ENCODE results near the gene DOC2B.
"Not testable (repeated sequence)": the region's sequence is repeated elsewhere in the genome, so short reads cannot be mapped to it uniquely, and the experiment has no call there.

DOC2B gene

GRCh38 chr17:210402-210801 lies 29.0 kb upstream of the DOC2B start:
- no peak for DNase-seq

DNA sequence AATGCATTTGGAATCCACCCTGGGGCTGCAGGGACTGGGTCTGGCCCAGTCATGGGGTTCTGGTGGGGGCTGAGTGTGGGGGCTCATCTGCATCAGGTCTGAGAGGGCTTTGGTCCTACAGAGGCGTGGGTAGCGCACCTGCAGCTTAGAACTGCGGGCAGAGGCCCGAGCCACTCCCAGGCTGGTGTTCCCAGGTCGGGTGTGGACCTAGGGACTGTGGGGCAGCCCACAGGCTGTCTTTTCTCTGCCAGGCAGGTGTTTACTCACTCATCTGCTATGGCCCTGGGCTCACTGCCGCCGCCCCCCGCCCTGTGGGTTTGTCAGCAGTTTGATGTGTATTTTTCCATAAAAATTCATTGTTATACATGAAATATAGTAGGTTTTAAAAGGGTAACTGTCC lies 27.0 kb upstream of the DOC2B start:
- DNase-seq, result no peak

- no peak for DNase-seq
These were observed 26.3 kb upstream of the DOC2B start for GRCh38 chr17:207775-208174.

- no peak for DNase-seq
These were observed 25.6 kb upstream of the DOC2B start for GRCh38 chr17:206941-207560.

DNA sequence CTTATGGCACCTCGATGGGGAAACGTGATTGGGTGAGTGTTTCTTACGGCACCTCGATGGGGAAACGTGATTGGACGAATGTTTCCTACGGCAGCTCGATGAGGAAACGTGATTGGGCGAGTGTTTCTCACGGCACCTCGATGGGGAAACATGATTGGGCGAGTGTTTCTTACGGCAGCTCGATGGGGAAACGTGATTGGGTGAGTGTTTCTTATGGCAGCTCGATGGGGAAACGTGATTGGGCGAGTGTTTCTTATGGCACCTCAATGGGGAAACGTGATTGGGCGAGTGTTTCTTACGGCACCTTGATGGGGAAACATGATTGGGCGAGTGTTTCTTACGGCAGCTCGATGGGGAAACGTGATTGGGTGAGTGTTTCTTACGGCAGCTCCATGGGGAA lies 25.0 kb upstream of the DOC2B start:
- DNase-seq, result not testable (repeated sequence)

DNA sequence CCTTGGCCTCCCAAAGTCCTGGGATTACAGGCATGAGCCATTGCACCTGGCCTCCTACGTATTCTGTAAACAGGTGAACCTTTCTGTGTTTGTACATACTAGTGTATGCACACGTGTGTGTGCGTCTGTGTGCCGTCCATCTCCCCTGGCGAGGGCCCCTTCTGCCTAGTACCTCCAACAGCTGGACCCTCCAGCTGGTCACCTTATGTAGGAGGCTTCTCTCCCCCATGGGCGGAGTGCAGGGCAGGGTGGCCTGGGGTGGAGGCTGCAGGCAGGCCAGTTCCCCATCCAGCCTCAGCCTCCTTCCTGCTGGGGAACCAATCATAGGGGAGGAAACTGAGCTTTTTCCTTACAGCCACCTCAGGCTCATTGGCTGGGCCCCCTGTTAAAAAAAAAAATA lies 24.4 kb upstream of the DOC2B start:
- no peak for DNase-seq

DNA sequence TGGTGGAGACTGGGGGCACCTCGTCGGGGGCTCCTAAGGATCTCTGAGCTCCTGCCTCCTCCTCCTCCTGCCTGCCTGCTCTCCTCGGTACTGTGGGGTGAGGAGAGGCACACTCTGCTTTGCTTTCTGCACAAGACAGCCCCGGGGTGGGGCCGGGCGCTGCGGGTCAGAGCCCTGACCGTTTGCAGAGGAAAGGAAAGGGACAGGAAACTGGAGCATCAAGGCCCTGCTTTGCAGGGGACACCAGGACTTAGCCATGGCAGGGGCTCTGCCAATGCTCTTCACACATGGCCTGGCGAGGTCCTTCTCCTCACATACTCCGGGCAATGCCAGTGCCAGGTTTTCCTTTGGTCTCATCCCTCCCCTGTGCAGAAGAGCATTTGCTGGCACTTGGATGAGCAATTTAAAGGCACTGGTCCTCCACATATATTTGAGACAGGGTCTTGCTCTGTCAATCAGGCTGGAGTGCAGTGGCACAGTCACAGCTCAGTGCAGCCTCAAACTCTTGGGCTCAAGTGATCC lies 23.8 kb upstream of the DOC2B start:
- no peak for DNase-seq

GRCh38 chr17:204427-205147 lies 23.1 kb upstream of the DOC2B start:
- DNase-seq, result no peak

DNA sequence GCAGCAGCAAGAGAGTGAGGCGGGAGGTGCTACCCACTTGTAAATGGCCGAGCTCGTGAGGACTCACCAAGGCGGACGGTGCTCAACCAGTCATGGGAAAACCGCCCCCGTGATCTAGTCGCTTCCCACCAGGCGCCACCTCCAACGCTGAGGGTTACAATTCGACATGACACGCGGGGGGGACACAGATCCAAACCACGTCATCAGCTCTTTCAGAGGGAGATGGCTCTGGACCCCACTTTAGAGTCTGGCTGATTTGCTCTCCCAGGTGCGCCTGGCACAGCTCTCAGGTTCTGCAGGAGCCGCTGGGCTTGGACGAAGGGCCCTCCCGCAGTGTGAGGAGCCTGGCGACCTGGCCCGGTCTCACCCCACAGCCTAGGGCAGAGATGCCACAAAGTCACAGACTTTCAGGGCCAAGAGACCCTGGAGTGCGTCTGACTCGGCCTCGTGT lies 21.1 kb upstream of the DOC2B start:
- no peak for DNase-seq

DNA sequence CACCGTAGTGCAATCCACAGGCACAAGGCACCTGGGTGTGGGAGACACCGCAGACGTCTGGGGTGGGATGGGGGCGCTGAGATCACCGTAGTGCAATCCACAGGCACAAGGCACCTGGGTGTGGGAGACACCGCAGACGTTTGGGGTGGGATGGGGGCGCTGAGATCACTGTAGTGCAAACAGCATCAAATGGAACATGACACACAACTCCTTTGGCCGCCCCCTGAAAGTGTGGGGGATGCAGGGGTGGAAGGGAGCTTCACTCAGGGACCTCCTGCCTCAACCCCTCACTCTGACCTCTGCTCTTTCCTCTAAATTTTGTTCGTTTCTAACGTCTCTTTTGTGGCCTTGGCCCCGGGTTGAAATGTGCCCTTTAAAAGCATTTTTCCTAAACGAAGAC lies 20.3 kb upstream of the DOC2B start:
- not testable (repeated sequence) for DNase-seq

DNA sequence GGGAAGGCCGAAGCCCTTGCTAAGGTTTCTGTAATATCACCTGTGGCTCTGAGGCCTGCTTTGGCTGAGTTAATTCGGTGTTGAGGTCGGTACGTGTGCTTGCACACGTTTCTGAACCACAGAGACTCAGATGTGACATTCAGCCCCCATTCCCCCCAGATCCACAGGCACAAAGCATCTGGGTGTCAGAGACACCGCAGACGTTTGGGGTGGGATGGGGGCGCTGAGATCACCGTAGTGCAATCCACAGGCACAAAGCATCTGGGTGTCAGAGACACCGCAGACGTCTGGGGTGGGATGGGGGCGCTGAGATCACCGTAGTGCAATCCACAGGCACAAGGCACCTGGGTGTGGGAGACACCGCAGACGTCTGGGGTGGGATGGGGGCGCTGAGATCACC lies 19.8 kb upstream of the DOC2B start:
- DNase-seq, result not testable (repeated sequence)

- no peak for DNase-seq
These were observed 19.1 kb upstream of the DOC2B start for GRCh38 chr17:200586-200985.

GRCh38 chr17:199806-200545 lies 18.5 kb upstream of the DOC2B start:
- DNase-seq, result no peak

- DNase-seq, result no peak
These were observed 17.7 kb upstream of the DOC2B start for GRCh38 chr17:199191-199604.

DNA sequence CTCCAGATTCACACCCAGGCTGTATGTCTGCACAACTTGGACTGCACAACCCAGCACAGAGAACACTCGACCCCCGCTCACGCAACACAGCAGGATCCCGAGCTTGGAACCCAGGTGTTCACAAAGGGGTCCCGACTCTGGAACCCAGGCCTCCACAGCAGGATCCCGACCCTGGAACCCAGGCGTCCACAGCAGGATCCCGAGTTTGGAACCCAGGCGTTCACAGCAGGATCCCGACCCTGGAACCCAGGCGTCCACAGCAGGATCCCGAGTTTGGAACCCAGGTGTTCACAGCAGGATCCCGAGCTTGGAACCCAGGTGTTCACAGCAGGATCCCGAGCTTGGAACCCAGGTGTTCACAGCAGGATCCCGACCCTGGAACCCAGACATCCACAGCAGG lies 16.8 kb upstream of the DOC2B start:
- not testable (repeated sequence) for DNase-seq

DNA sequence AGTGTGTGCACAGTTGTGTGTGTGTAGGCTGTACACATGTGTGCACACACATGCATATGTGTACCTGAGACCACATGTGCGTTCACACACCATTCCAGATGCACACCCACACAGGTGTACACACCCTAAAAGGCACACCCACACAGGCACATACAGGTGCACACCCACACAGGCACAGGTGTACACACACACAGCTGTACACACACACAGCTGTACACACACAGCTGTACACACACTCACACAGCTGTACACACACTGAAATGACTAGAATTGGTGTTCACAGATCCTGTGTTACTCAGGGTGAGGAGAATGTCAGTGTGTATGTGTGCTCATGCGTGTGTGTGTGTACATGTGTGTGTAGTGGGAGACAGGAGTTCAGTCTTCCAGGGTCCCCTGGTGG lies 15.9 kb upstream of the DOC2B start:
- no peak for DNase-seq

DNA sequence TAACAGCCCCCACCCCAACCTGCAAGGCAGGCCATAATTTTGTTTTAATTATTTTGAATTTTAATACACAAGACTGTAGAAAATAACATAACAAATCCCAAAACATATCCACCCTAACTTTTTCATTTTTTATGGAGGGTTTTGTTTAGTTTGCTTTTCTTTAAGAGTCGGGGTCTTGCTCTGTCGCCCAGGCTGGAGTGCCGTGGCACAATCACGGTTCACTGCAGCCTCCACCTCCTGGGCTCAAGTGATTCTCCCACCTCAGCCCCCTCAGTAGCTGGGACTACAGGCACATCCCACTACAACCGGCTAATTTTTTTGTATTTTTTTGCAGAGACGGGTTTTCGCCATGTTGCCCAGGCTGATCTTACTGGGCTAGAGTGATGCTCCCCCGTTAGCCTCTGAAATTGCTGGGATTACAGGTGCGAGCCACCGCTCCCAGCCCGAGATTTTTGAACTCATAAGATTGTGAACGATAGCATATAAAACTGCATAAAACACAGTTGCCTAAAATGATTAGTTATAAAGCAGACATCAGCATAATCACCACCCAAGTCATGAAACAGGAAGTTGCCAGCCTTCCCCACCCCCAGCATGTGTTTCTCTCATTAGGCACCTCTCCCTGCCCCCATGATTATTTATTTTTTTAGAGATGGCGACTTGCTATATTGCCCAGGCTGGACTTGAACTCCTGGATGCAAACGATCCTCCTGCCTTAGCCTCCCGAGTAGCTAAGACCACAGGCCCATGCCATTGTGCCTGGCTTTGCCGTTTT lies 13.6 kb upstream of the DOC2B start:
- no peak for DNase-seq

DNA sequence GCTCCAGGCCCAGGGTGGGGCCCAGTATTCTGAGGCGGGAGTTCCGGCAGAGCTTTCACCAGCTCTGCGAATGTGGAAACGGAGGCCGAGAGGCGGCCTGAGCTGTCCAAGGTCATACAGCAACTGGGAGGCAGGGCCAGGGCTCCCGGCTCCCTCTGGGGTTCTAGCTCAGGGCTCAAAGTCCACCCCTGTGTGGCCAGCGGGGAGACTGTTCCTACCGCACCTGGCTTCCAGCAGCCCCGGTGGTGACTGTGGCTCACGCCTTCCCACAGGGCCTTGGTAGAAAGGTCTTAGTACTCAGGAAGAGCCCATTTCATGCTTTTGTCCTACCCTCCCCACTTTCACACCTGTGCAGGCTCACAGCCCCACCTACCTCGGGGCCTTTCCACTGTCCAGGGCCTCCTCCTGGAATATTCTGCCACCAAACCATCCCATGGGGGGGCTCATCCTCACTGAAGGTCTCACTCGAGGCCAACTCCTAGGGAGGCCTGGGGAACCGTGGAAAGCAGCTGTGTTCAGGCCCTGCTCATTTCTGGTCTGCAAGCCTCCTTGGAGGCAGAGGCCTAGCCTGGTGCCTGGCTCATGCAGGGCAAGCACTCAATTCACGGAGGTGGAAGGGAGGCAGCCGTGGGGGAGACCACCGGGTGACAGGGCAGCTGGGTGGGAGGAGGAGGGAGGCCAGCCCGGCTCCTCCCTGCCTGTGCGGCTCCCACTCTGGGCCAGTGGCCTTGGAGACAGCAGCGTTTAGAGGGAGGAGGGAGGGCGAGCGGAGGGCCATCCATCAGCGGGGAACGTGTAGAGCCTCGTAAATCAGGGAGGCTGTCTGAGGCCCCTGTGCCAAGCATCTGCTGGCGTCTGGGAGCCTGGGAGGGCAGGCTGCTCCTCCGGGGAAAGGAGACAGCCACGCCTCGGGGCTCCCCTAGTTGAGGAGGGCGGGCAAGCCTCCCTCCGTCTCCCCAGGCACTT lies 12.7 kb upstream of the DOC2B start:
- no peak for DNase-seq

- DNase-seq, result no peak
These were observed 12.0 kb upstream of the DOC2B start for GRCh38 chr17:193426-193810.

GRCh38 chr17:192666-193425 lies 11.4 kb upstream of the DOC2B start:
- DNase-seq, result no peak

- DNase-seq, result no peak
These were observed 8.0 kb upstream of the DOC2B start for GRCh38 chr17:189444-189843.

All from HCEC 1CT (cell line).